Stimulated activated CD4-positive, alpha-beta T cell treated with anti-CD3 and anti-CD28 coated beads, TNF-alpha, amount 100 ng/mL, for 48 hours (primary cell): Measurements from ENCODE around the gene SLC36A2.

Source experiments
- DNase-seq, 3 donors: peaks; one replicate each; pipeline ENCODE4 v3.0.0-alpha.2; 2020; ENCODE audit warnings: low read depth in 3 of 3

SLC36A2 gene

DNA sequence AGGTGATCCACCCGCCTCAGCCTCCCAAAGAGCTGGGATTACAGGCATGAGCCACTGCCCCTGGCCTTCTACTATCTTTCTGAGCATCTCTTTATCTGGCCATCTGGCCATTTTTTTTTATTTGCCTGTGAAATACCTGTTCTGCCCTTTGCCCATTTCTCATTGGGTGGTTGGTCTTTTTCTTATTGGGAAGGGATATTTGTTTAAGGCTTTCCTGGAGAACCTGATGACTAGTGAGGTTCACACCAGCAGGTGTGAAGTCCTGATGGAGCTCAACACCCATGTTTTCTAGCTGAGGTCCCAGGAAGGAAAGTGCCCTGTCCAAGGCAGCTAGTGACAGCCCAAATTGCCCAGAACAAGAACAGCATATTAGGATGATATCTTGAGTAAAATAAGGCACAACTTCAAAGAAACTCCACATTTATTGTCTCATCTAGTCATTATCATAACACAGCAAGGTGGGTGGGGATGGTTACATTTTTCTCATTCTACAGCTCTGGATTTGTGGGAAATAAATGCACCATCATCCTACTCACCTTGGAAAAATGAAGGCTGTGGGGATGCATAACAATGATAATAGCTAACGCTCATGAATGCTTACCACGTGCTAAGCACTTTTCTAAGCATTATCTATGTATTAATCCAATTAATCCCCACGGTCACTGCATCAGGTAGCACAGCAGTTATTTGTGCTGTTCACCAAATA, 64.1 kb downstream of the SLC36A2 start:
- DNase-seq, result no peak

DNA sequence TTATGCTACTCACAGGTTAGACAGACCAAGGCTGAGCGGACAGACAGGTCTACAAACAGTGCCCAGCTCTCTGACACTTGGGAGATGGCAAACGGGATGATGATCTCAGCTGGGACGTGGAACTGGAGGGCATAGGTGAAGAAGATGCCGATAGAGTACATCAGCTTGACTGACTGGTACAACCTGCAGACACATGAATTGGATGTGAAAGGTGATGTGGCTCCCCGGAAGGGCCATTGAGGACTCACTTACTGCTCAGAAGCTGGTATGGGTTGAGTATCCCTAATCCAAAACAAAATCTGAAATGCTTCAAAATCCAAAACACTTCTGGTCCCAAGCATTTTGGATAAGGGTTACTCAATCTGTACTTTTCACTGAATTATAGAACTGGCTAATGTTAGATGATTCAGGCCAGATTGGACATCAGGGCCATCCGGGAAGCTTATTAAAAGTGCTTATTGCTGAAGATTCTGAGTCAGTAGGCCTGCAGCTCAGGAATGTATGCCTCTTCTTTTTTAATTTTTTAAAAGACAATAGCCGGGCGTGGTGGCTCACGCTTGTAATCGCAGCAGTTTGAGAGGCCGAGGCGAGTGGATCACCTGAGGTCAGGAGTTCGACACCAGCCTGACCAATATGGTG, 66.2 kb downstream of the SLC36A2 start:
- DNase-seq, result no peak

DNA sequence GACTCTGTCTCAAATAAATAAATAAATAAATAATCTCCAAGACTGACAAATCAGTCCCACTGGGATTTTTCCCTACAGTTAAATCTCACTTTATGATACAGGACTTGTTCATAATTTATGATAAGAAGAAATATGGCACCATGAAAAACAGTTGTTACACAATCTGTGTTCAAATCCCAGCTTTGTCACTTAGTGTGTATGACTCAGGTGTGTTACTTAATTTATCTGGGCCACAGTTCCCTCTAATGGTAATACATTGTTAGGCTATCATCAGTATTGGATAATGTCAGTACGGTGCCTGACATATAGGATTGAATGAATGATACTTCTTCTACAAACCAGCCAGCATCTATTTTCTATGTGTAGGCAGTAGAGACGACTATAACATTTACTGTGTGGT, 66.9 kb downstream of the SLC36A2 start:
- no peak for DNase-seq

DNA sequence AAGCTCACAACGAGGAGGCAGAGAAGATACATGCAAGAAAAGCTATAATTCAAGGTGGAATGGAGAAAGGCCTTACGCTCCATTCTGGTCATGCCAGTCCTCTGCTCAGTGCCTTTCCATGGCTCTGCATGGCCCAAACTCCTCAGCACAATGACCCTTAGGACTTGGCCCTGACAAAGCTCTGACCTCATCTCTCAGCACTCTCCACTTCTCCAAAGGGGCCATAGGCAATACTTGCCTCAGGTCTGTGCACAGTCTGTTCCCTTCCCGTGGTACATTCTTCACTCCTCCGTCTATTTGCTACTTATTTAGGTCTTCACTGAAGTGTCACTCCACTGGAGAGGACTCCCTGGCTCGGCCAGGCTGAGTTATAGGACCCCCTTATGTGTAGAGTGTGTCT, 68.5 kb downstream of the SLC36A2 start:
- no peak for DNase-seq

DNA sequence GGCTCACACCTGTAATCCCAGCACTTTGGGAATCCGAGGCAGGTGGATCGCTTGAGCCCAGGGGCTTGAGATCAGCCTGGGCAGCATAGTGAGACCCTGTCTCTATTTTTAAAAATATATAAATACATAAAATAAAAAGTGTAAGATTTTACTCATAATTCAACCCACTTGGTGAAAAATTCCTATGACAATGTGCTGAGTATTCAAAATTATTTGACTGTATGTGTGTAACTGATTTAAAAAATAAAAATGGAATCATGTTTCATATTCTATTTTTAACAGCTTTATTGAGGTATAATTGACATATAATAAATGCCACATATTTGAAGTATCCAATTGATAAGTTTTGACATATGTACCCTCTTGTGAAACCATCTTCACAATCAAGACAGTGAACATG, 71.6 kb downstream of the SLC36A2 start:
- no peak for DNase-seq

DNA sequence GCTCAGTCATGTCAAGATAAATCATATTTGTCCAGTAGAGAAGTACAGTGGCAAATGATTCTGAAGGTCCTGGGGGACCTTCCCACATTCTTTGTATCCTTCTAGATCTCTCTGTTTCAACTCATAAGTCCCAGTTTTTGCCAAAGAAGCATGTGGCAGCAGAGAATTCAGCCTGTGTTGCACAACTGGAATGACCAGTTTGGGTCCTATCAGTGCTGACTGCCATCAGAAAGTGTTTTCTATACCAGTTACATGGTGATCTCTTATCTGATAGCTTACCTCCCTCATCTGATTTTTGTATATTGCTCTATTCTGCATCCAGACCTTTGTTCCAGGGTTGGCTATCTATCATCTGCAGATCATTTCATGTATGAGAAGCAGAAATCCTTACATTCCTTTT, 72.7 kb downstream of the SLC36A2 start:
- DNase-seq, result no peak

DNA sequence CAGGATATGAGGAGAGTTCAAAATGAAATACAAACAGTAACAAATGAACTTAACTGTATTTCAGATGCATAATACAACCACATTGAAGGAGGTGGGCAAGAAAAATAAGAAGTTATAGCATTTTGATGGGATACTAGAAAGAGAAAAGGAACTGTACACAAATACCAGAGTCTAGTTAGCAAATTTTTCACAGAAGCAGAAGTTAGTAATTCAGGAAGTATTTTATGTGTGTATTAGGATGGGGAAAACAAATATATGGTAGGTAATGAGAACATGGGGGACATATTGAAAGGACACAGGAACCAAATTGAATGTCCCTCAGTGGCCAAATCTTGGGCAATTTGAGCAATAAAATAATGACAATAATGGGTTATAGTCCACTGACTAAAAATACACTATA, 76.0 kb downstream of the SLC36A2 start:
- DNase-seq, result no peak

DNA sequence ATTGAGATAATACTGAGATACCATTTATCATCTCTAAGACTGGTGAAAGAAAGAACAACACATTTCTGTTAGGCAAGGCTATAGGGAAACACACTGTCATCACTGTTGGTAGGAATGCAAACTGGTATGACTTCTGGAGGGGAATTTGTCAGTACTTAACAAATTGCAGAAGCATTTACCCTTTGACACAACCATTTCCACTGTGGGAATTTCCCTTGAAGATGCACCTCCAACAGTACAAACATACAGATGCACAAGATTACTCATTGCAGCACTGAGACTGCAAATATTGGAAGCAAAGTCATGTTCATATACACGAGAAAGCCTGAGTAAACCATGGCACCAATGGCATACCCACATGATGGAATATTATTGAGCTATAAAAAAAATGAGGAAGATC, 76.8 kb downstream of the SLC36A2 start:
- DNase-seq, result no peak

DNA sequence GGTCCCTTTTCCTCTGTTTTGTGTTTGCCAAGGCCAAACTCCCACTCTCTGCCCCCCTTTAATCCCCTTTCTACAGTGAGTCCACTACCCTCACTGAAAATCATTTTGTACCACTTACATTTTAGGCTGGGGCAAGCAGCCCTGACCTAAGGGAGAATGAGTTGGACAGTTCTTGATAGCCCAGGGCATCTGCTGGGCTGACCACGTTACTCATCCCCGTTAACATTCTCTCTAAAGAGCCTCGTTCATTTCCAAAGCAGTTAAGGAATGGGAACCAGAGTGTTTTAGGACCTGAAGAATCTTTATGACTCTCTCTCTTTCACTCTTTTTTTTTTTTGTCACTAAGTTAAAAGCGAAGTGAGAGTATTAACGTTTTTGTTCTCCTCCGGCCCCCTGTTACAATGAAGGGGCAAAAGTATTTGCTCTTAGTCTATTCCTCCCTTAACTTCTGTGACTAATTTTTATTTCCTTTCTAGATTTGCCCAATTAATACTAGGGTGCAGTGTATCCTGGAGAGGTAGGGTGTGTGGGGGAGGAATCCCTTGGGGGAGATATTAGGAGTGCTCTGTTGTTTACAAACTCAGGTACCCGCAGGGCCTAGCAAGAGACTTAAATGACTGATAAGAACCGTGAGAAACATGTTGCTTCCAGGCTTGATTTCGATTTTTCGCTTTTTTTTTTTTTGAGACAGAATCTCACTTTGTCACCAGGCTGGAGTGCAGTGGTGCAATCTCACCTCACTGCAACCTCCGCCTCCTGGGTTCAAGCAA, 79.7 kb downstream of the SLC36A2 start:
- no peak for DNase-seq
